Right lobe of liver (tissue), 6 donors: ENCODE measurements around the gene ZNF710. TPM values are rescaled to one million over a fixed set of nuclear protein-coding genes. Genes with fewer than 3 reads are reported as not detected.
A peak's percentile ranks its signal among the peaks of the same experiment; 100 is the strongest.

Experiments
- ATAC-seq, 4 donors: fragments of 200-7000 bp; cut with Tn5 transposase; one replicate each; pipeline ENCODE4 v1.9.1; 2020; ENCODE audit warnings: mild to moderate bottlenecking in 4 of 4, moderate library complexity in 4 of 4
- DNase-seq, 3 donors: peaks; one replicate each; pipeline ENCODE4 v3.0.0-alpha.2; 2020
- H3K27ac ChIP-seq, 3 donors: fragments of 200-600 bp; one replicate each; pipeline ENCODE4 v1.8.0; 2022
- H3K27me3 ChIP-seq, 2 donors: fragments of 200-600 bp; one replicate each; pipeline ENCODE4 v1.8.0; 2022
- H3K36me3 ChIP-seq, 4 donors: fragments of 200-600 bp; sonication (generic) in 1 of 4; one replicate each; pipeline versions ENCODE4 v1.5.1 to v1.8.0; 2017 to 2022; ENCODE audit warnings: control low read depth in 1 of 4
- H3K4me1 ChIP-seq, 4 donors: fragments of 200-600 bp; sonication (generic) in 1 of 4; one replicate each; pipeline versions ENCODE4 v1.5.1 to v1.8.0; 2017 to 2022; ENCODE audit warnings: control low read depth in 1 of 4
- H3K4me3 ChIP-seq, 3 donors: fragments of 200-600 bp; one replicate each; pipeline ENCODE4 v1.8.0; 2022
- H3K9me3 ChIP-seq, 4 donors: fragments of 200-600 bp; sonication (generic) in 1 of 4; one replicate each; pipeline versions ENCODE4 v1.5.1 to v1.8.0; 2017 to 2022; ENCODE audit warnings: control low read depth in 1 of 4
- CTCF ChIP-seq, 4 donors: fragments of 200-600 bp in 3 of 4; fragments of 450-650 bp in 1 of 4; IDR thresholded peaks; one replicate each; pipeline versions ENCODE4 v1.5.1 to v1.8.0; 2016 to 2022; ENCODE audit warnings: antibody characterized with exemption in 4 of 4, mild to moderate bottlenecking in 2 of 4
- POLR2A ChIP-seq: fragments of 450-650 bp; IDR thresholded peaks from one replicate; pipeline ENCODE4 v1.6.1; 2017; ENCODE audit warnings: antibody characterized with exemption, mild to moderate bottlenecking
- WGBS: methylation state at CpG from one replicate; pipeline ENCODE4 v1.1.6; 2018; ENCODE audit warnings: low coverage, low lambda C conversion rate; ENCODE audit not compliant: insufficient coverage; ENCODE audit errors: missing lambda C conversion rate; 5-methylcytosine and 5-hydroxymethylcytosine counted together
- intact Hi-C, 2 donors: fragments of 100-400 bp; cut with DNase I; formaldehyde crosslinking; loops; one replicate each; pipeline versions ENCODE4 v1.11.2 to v1.14.1; 2022
- total RNA-seq, 6 experiments: library from RNA; depleted of rRNA in 2 of 6; stranded (reverse); fragments of >200 nt in 2 of 6; fragmentation: NEBNext Ultra II Directional in 3 of 6; extraction: Animal tissue kit (Norgen Biotek cat#: 25700) in 3 of 6; gene quantifications; one replicate each; pipeline versions ENCODE4 v1.1.0 to v1.2.4, GENCODE V29; 2016 to 2023
- donor health status: DM: no; HTN: yes; CAD: no.
- donor health status: DM: no; HTN: no; CAD: no.
- donor health status: DM: no; HTN: no; CAD: no.
- donor health status: DM: no; HTN: yes; CAD: no.
- donor health status: DM: no; HTN: yes; CAD: no.

Gene ZNF710
- total RNA-seq, 6 experiments from 2014 or later = 4.7 to 17.1 (median 7.4) TPM

- intact Hi-C loops = no loop called here
- H3K4me1 ChIP-seq = peaks cover 0 to 34% (median 11%) of the 10 kb centered on the region in 4 donors
- H3K27me3 ChIP-seq = no peaks in the 10 kb centered on the region
- no peak overlapping the region for H3K4me3 ChIP-seq
- H3K36me3 ChIP-seq = no peaks in the 10 kb centered on the region
- DNase-seq (no peak), ATAC-seq (no peak)
- no peak overlapping the region for H3K27ac ChIP-seq
- 30% methylated on average over 2 of the region's 2 CpGs for WGBS
- H3K9me3 ChIP-seq = no peaks in the 10 kb centered on the region
- TF ChIP-seq POLR2A (no peak), CTCF (IDR thresholded peaks at IDR 0.05) (no peak)
Measured at GRCh38 chr15:90025489-90026033, 24.4 kb downstream of the ZNF710 start.

- H3K4me3 ChIP-seq = no peak overlapping the region
- H3K27ac ChIP-seq = peak overlapping the region in 2 of 3 donors; percentile 39 to 46
Measured at GRCh38 chr15:90028376-90028944, 27.3 kb downstream of the ZNF710 start.

GRCh38 chr15:90029024-90029423 is 27.9 kb downstream of the ZNF710 start:
- Histone ChIP-seq H3K9me3 (no peaks in the 10 kb centered on the region), H3K27ac (peak overlapping the region; percentile 39 to 47 (median 46)), H3K4me3 (no peak overlapping the region), H3K4me1 (peaks cover 0 to 46% (median 11%) of the 10 kb centered on the region in 4 donors), H3K36me3 (no peaks in the 10 kb centered on the region), H3K27me3 (no peaks in the 10 kb centered on the region)
- intact Hi-C loops = no loop called here
- WGBS = 32% methylated on average over 1 of the region's 1 CpG
- DNase-seq (peak in 1 of 3 donors; percentile 53), ATAC-seq (peak; percentile 82 to 89 (median 88))
- TF ChIP-seq CTCF (IDR thresholded peaks at IDR 0.05) (no peak), POLR2A (no peak)

More at GRCh38 chr15:90028376-90028944, 27.3 kb downstream of the ZNF710 start:
- Histone ChIP-seq H3K4me1 (peaks cover 0 to 40% (median 11%) of the 10 kb centered on the region in 4 donors), H3K9me3 (no peaks in the 10 kb centered on the region), H3K27me3 (no peaks in the 10 kb centered on the region), H3K36me3 (no peaks in the 10 kb centered on the region)
- intact Hi-C loops = no loop called here
- ATAC-seq (peak in 3 of 4 donors; percentile 27 to 47 (median 46)), DNase-seq (no peak)
- 22% methylated on average over 5 of the region's 5 CpGs for WGBS
- no peak for TF ChIP-seq CTCF (IDR thresholded peaks at IDR 0.05)
- TF ChIP-seq POLR2A = no peak

DNA sequence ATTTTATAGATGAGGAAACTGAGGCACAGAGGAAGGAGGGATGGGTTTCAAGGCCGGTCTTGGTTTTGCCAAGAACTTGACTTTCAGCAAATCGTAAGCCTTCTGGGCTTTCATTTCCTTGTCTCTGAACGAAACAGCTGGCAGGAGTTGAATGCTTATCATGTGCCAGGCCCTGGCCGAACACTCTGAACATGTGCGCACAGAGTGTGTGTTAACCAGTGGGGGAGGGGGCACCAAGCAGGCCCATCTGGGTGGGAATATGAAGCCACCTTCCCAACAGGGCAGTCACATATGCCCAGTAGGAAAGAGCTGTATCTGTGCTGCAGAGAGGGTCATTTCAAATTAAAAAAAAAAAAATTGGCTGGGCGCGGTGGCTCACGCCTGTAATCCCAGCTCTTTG is 29.3 kb downstream of the ZNF710 start:
- DNase-seq (peak in 1 of 3 donors; percentile 67), ATAC-seq (no peak)
- H3K9me3 ChIP-seq = no peaks in the 10 kb centered on the region
- H3K27me3 ChIP-seq = no peaks in the 10 kb centered on the region
- intact Hi-C loops = no loop called here
- H3K4me1 ChIP-seq = peaks cover 0 to 55% (median 20%) of the 10 kb centered on the region in 4 donors
- H3K36me3 ChIP-seq = no peaks in the 10 kb centered on the region
- no peak overlapping the region for H3K27ac ChIP-seq
- no peak overlapping the region for H3K4me3 ChIP-seq
- WGBS = 51% methylated on average over 5 of the region's 8 CpGs
- TF ChIP-seq CTCF (IDR thresholded peaks at IDR 0.05) = no peak
- no peak for TF ChIP-seq POLR2A
